Vagina (tissue), 2 donors: ENCODE data around the gene NMNAT3.

ENCODE experiments used
- POLR2A ChIP-seq, 2 donors: fragments of 450-650 bp; IDR thresholded peaks; one replicate each; pipeline ENCODE4 v1.6.1; 2017; ENCODE audit warnings: antibody characterized with exemption in 2 of 2, mild to moderate bottlenecking in 2 of 2, moderate library complexity in 2 of 2
- POLR2AphosphoS5 ChIP-seq, 2 donors: sonication (generic); formaldehyde crosslinking; IDR thresholded peaks; one replicate each; pipeline ENCODE4 v1.9.0; 2017; ENCODE audit warnings: antibody characterized with exemption in 2 of 2, mild to moderate bottlenecking in 2 of 2, low read depth in 1 of 2; ENCODE audit not compliant: insufficient read depth in 1 of 2
- TF ChIP-seq, protein P1 (sequence below), 3 experiments: fragments of 450-650 bp in 2 of 3; fragments of 200-600 bp in 1 of 3; sonication (generic) in 1 of 3; IDR thresholded peaks; one replicate each; pipeline ENCODE4 v1.5.1; 2017 to 2019; ENCODE audit warnings: antibody characterized with exemption in 3 of 3, mild to moderate bottlenecking in 2 of 3, moderate library complexity in 2 of 3

DNA sequence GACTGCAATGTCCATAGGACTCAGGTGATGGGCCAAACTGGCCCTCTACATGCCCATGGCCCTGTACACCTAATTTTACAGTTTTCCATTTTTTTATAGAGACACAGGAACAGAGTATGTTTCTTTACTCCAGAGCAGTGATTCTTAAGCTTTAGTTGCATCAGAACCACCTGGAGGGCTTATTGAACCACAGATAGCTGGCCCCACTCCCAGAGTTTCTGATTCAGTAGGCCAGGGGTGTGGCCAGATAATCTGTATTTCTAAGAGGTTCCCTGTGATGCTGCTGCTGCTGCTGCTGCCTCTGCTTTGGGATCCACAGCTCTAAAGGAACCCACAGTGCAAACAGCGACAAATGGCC lies 143.3 kb downstream of the NMNAT3 start:
- no peak for TF ChIP-seq POLR2A (IDR thresholded peaks at IDR 0.05)
- TF ChIP-seq, protein P1, sequence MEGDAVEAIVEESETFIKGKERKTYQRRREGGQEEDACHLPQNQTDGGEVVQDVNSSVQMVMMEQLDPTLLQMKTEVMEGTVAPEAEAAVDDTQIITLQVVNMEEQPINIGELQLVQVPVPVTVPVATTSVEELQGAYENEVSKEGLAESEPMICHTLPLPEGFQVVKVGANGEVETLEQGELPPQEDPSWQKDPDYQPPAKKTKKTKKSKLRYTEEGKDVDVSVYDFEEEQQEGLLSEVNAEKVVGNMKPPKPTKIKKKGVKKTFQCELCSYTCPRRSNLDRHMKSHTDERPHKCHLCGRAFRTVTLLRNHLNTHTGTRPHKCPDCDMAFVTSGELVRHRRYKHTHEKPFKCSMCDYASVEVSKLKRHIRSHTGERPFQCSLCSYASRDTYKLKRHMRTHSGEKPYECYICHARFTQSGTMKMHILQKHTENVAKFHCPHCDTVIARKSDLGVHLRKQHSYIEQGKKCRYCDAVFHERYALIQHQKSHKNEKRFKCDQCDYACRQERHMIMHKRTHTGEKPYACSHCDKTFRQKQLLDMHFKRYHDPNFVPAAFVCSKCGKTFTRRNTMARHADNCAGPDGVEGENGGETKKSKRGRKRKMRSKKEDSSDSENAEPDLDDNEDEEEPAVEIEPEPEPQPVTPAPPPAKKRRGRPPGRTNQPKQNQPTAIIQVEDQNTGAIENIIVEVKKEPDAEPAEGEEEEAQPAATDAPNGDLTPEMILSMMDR (IDR thresholded peaks at IDR 0.05), result no peak
- no peak for TF ChIP-seq POLR2AphosphoS5 (IDR thresholded peaks at IDR 0.05; ENCODE audit: insufficient read depth in 1 of 2, low read depth in 1 of 2)
